ENCODE data around the gene TCF7L2. TPM values are rescaled to one million over a fixed set of nuclear protein-coding genes. Genes with fewer than 3 reads are reported as not detected.

TCF7L2 gene
- total RNA-seq, 1 donor from 2014 or later: 49.3 TPM

- no peak overlapping the region for H3K27ac Mint-ChIP-seq (ENCODE audit: unreplicated experiment)
Measured at GRCh38 chr10:112964482-112964881, 14.4 kb downstream of the TCF7L2 start.

GRCh38 chr10:112966194-112966855 is 16.3 kb downstream of the TCF7L2 start:
- TF ChIP-seq CTCF (IDR thresholded peaks at IDR 0.05; ENCODE audit: unreplicated experiment): no peak
- H3K4me1 Mint-ChIP-seq (ENCODE audit: unreplicated experiment): peaks cover 40% of the 10 kb centered on the region

More at GRCh38 chr10:112964482-112964881, 14.4 kb downstream of the TCF7L2 start:
- DNase-seq (ENCODE audit: low spot score): no peak
- peaks cover 31% of the 10 kb centered on the region for H3K36me3 Mint-ChIP-seq (ENCODE audit: low read depth, unreplicated experiment)
- peaks cover 2% of the 10 kb centered on the region for H3K27me3 Mint-ChIP-seq (ENCODE audit: unreplicated experiment)
- no peak for TF ChIP-seq CTCF (IDR thresholded peaks at IDR 0.05; ENCODE audit: unreplicated experiment)
- H3K4me1 Mint-ChIP-seq (ENCODE audit: unreplicated experiment): peaks cover 52% of the 10 kb centered on the region
- H3K4me3 Mint-ChIP-seq (ENCODE audit: unreplicated experiment): no peak overlapping the region
- H3K9me3 Mint-ChIP-seq (ENCODE audit: unreplicated experiment): no peaks in the 10 kb centered on the region

GRCh38 chr10:112967200-112967599 is 17.2 kb downstream of the TCF7L2 start:
- peaks cover 1% of the 10 kb centered on the region for H3K27me3 Mint-ChIP-seq (ENCODE audit: unreplicated experiment)
- DNase-seq (ENCODE audit: low spot score): no peak
- H3K9me3 Mint-ChIP-seq (ENCODE audit: unreplicated experiment): no peaks in the 10 kb centered on the region
- peak overlapping the region; percentile 9 for H3K27ac Mint-ChIP-seq (ENCODE audit: unreplicated experiment)
- peaks cover 31% of the 10 kb centered on the region for H3K4me1 Mint-ChIP-seq (ENCODE audit: unreplicated experiment)
- peaks cover 25% of the 10 kb centered on the region for H3K36me3 Mint-ChIP-seq (ENCODE audit: low read depth, unreplicated experiment)
- TF ChIP-seq CTCF (IDR thresholded peaks at IDR 0.05; ENCODE audit: unreplicated experiment): no peak
- no peak overlapping the region for H3K4me3 Mint-ChIP-seq (ENCODE audit: unreplicated experiment)

More at GRCh38 chr10:112966194-112966855, 16.3 kb downstream of the TCF7L2 start:
- Mint-ChIP-seq H3K27ac (ENCODE audit: unreplicated experiment) (no peak overlapping the region), H3K27me3 (ENCODE audit: unreplicated experiment) (peaks cover 2% of the 10 kb centered on the region), H3K4me3 (ENCODE audit: unreplicated experiment) (no peak overlapping the region), H3K36me3 (ENCODE audit: low read depth, unreplicated experiment) (peaks cover 30% of the 10 kb centered on the region), H3K9me3 (ENCODE audit: unreplicated experiment) (no peaks in the 10 kb centered on the region)
- no peak for DNase-seq (ENCODE audit: low spot score)

DNA sequence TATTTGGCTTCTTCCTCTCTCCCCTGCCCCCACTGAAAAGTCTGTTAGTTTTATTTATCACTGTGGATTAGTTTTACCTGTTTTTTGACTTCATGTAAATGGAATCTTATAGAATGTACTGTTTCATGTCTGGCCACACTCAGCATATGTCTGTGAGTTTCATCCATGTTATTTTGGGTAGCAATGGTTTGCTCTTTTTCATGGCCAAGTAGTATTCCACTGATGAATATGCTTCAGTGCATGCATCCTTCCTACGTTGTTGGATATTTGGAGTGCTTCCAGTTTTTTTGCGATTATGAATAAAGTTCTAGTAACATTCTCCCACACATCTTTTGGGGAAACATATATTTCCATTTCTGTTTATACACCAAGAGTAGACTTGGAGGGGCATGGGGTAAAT is 19.1 kb downstream of the TCF7L2 start:
- Mint-ChIP-seq H3K4me1 (ENCODE audit: unreplicated experiment) (peaks cover 24% of the 10 kb centered on the region), H3K4me3 (ENCODE audit: unreplicated experiment) (no peak overlapping the region), H3K36me3 (ENCODE audit: low read depth, unreplicated experiment) (peaks cover 25% of the 10 kb centered on the region), H3K27ac (ENCODE audit: unreplicated experiment) (no peak overlapping the region), H3K9me3 (ENCODE audit: unreplicated experiment) (no peaks in the 10 kb centered on the region), H3K27me3 (ENCODE audit: unreplicated experiment) (no peaks in the 10 kb centered on the region)
- no peak for TF ChIP-seq CTCF (IDR thresholded peaks at IDR 0.05; ENCODE audit: unreplicated experiment)
- DNase-seq (ENCODE audit: low spot score): no peak

DNA sequence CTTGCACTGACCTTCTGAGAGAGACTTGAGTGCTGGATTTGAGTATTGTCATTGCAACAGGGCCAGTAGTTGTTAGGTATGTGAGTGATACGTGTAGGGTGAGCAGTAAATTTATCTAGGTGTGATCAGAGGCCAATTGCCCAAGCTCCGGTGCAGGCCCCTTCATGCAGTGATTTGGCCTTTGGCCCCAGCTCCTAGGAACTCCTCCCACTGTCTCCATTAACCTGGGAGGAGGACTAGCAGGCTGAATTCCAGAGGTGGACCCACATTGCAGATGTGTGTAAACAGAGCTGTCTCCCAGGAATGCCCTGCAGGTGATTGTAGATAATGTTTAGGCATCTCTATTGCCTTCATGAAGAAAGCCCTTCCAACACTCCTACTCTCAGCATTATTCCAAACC is 19.5 kb downstream of the TCF7L2 start:
- Mint-ChIP-seq H3K9me3 (ENCODE audit: unreplicated experiment) (no peaks in the 10 kb centered on the region), H3K4me3 (ENCODE audit: unreplicated experiment) (no peak overlapping the region), H3K27ac (ENCODE audit: unreplicated experiment) (no peak overlapping the region), H3K36me3 (ENCODE audit: low read depth, unreplicated experiment) (peaks cover 21% of the 10 kb centered on the region), H3K27me3 (ENCODE audit: unreplicated experiment) (no peaks in the 10 kb centered on the region), H3K4me1 (ENCODE audit: unreplicated experiment) (peaks cover 20% of the 10 kb centered on the region)
- DNase-seq (ENCODE audit: low spot score): no peak
- TF ChIP-seq CTCF (IDR thresholded peaks at IDR 0.05; ENCODE audit: unreplicated experiment): no peak
